ENCODE results near the gene ZNF512B.
"Not testable (repeated sequence)": the region's sequence is repeated elsewhere in the genome, so short reads cannot be mapped to it uniquely, and the experiment has no call there.

DNA sequence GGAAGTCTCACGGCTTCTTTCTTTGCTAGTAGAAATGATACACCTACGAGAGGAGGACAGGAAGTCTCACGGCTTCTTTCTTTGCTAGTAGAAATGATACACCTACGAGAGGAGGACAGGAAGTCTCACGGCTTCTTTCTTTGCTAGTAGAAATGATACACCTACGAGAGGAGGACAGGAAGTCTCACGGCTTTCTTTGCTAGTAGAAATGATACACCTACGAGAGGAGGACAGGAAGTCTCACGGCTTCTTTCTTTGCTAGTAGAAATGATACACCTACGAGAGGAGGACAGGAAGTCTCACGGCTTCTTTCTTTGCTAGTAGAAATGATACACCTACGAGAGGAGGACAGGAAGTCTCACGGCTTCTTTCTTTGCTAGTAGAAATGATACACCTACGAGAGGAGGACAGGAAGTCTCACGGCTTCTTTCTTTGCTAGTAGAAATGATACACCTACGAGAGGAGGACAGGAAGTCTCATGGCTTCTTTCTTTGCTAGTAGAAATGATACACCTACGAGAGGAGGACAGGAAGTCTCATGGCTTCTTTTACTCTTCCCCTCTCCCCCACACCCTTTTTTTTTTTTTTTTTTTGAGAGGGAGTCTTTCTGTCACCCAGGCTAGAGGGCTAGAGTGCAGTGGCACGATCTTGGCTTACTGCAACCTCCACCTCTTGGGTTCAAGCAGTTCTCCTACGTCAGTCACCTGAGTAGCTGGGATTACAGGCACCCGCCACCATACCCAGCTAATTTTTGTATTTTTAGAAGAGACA lies 42.8 kb upstream of the ZNF512B start:
- TF ChIP-seq SP1 (IDR thresholded peaks at IDR 0.05); FOXA1 (IDR thresholded peaks at IDR 0.05); YY1 (IDR thresholded peaks at IDR 0.05); CTCF (IDR thresholded peaks at IDR 0.05; ENCODE audit: low read depth, low read length, missing input control): not testable (repeated sequence)
- TF ChIP-seq, protein P1, sequence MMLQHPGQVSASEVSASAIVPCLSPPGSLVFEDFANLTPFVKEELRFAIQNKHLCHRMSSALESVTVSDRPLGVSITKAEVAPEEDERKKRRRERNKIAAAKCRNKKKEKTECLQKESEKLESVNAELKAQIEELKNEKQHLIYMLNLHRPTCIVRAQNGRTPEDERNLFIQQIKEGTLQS (IDR thresholded peaks at IDR 0.05) = not testable (repeated sequence)
